Thoracic aorta (tissue), 2 donors: ENCODE results near the gene NR5A2. TPM values are rescaled to one million over a fixed set of nuclear protein-coding genes. Genes with fewer than 3 reads are reported as not detected.

ENCODE experiments used
- ATAC-seq: fragments of 150-250 bp; one replicate; pipeline ENCODE4 v1.8.0; 2017; ENCODE audit warnings: low read depth; ENCODE audit not compliant: insufficient number of reproducible peaks, low FRiP score
- DNase-seq: peaks from one replicate; pipeline ENCODE4 v3.0.0-alpha.2; 2020; ENCODE audit warnings: low spot score
- H3K27ac ChIP-seq, 2 donors: fragments of 200-600 bp; sonication (generic); 1 replicate in 1 of 2; 2 replicates in 1 of 2; pipeline ENCODE4 v1.5.1; 2016; ENCODE audit warnings: mild to moderate bottlenecking in 2 of 2, moderate library complexity in 2 of 2
- H3K27me3 ChIP-seq: fragments of 200-600 bp; sonication (generic); replicated peaks from 2 replicates; pipeline ENCODE4 v1.6.0; 2016; ENCODE audit warnings: mild to moderate bottlenecking; ENCODE audit not compliant: insufficient read depth
- H3K36me3 ChIP-seq: fragments of 200-600 bp; sonication (generic); one replicate; pipeline ENCODE4 v1.5.1; 2016
- H3K4me1 ChIP-seq, 2 donors: fragments of 200-600 bp; sonication (generic); 1 replicate in 1 of 2; 2 replicates in 1 of 2; pipeline versions ENCODE4 v1.5.1 to v1.6.0; 2016; ENCODE audit warnings: low read depth in 2 of 2, mild to moderate bottlenecking in 1 of 2; ENCODE audit not compliant: control insufficient read depth in 1 of 2
- H3K4me3 ChIP-seq: fragments of 200-600 bp; sonication (generic); 2 replicates; pipeline ENCODE4 v1.5.1; 2016; ENCODE audit warnings: mild to moderate bottlenecking
- H3K9me3 ChIP-seq: fragments of 200-600 bp; sonication (generic); 2 replicates; pipeline ENCODE4 v1.5.1; 2016
- CTCF ChIP-seq: fragments of 200-600 bp; sonication (generic); IDR thresholded peaks from one replicate; pipeline ENCODE4 v1.5.1; 2019; ENCODE audit warnings: antibody characterized with exemption
- total RNA-seq, 2 donors: library from RNA; depleted of rRNA; stranded (reverse); fragments of >200 nt; gene quantifications; one replicate each; pipeline versions ENCODE4 v1.1.0 to v1.2.3, GENCODE V29; 2016

The NR5A2 gene
- total RNA-seq, 2 donors from 2014 or later = 2.7 to 3.6 TPM

- Histone ChIP-seq H3K27me3 (no peaks in the 10 kb centered on the region), H3K27ac (no peak overlapping the region), H3K36me3 (no peaks in the 10 kb centered on the region), H3K9me3 (no peaks in the 10 kb centered on the region), H3K4me3 (no peak overlapping the region), H3K4me1 (no peaks in the 10 kb centered on the region)
- DNase-seq (no peak), ATAC-seq (no peak)
- no peak for TF ChIP-seq CTCF
These were observed 104.1 kb downstream of the NR5A2 start for GRCh38 chr1:200131551-200132125.

GRCh38 chr1:200133123-200133522 is 105.6 kb downstream of the NR5A2 start:
- Histone ChIP-seq H3K9me3 (no peaks in the 10 kb centered on the region), H3K36me3 (no peaks in the 10 kb centered on the region), H3K4me3 (no peak overlapping the region), H3K4me1 (no peaks in the 10 kb centered on the region), H3K27me3 (no peaks in the 10 kb centered on the region), H3K27ac (no peak overlapping the region)
- no peak for ATAC-seq
- no peak for DNase-seq
- no peak for TF ChIP-seq CTCF

- Histone ChIP-seq H3K27ac (no peak overlapping the region), H3K27me3 (no peaks in the 10 kb centered on the region), H3K4me1 (no peaks in the 10 kb centered on the region), H3K4me3 (no peak overlapping the region), H3K36me3 (no peaks in the 10 kb centered on the region), H3K9me3 (no peaks in the 10 kb centered on the region)
- DNase-seq = no peak
- no peak for ATAC-seq
- no peak for TF ChIP-seq CTCF
These were observed 106.6 kb downstream of the NR5A2 start for GRCh38 chr1:200134116-200134515.

- Histone ChIP-seq H3K4me3 (no peak overlapping the region), H3K4me1 (no peaks in the 10 kb centered on the region), H3K9me3 (no peaks in the 10 kb centered on the region), H3K36me3 (no peaks in the 10 kb centered on the region), H3K27ac (no peak overlapping the region), H3K27me3 (no peaks in the 10 kb centered on the region)
- DNase-seq (no peak), ATAC-seq (no peak)
- TF ChIP-seq CTCF = no peak
These were observed 108.9 kb downstream of the NR5A2 start for GRCh38 chr1:200136384-200136783.

- no peak for TF ChIP-seq CTCF
- Histone ChIP-seq H3K36me3 (no peaks in the 10 kb centered on the region), H3K9me3 (no peaks in the 10 kb centered on the region), H3K4me1 (no peaks in the 10 kb centered on the region), H3K4me3 (no peak overlapping the region), H3K27me3 (no peaks in the 10 kb centered on the region), H3K27ac (no peak overlapping the region)
- ATAC-seq (no peak), DNase-seq (no peak)
These were observed 112.2 kb downstream of the NR5A2 start for GRCh38 chr1:200139661-200140250.
